Muscle of back (tissue), 11 donors: ENCODE measurements around the gene UBE2N. TPM values are rescaled to one million over a fixed set of nuclear protein-coding genes. Genes with fewer than 3 reads are reported as not detected.

Experiments
- DNase-seq, 3 donors: peaks; one replicate each; pipeline versions ENCODE4 v3.0.0 to v3.0.0-alpha.2; 2013
- polyA plus RNA-seq, 10 donors: library from polyadenylated mRNA; unstranded; fragments of 120-200 nt; gene quantifications; one replicate each; pipeline ENCODE4 v1.2.1, GENCODE V29; 2013; ENCODE audit not compliant: insufficient read length in 10 of 10

The UBE2N gene
- polyA plus RNA-seq, 10 donors, result 90.2 to 123 (median 105) TPM

DNA sequence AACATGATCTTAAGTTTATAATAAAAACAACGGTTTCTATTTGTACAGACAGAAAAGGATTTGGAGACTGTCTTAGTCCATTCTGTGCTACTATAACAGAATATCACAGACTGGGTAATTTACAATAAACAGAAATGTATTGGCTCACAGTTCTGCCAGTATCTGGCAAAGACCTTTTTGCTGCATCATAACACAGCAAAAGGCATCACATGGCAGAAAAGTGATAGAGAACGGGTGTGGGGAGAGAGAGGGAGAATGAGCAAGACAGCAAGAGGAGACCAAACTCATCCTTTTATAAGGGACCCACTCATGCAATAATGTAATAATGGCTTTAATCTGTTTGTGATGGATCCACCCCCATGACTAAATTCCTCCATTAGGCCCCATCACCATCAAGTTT, 81.1 kb downstream of the UBE2N start:
- DNase-seq, result no peak

DNA sequence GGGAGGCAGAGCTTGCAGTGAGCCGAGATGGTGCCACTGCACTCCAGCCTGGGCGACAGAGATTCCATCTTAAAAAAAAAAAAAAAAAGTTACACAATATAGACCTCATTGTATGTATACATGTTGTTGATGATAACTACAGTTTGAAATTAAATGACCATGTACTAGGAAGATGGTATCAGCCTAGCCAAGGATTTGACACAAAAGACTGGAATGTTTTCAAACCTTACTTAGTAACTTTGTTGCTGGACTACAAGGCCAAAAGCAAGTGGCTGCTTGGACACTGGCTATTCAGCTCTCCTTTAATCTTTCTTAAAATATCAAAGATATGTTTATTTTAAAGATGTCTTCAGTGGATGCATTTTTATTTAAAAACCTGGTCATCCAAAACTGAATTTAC, 82.9 kb downstream of the UBE2N start:
- DNase-seq, result no peak

DNA sequence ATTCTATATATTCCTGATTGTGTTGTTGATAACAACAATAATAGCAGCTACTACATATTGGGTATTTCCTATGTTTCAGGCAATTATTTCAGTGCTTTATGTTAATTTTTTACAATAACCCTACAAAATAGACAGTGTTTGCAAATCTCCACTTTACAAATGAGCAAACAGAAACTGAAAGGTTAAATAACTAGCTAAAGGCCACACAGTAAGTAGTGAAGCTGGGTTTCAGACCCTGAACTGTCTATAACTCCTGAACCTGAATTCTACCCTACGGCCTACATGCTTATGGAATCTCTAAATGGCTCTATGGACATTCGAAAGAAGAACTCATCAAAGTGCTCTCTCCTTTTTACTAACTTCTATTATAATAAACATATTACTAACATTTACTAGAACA, 83.7 kb downstream of the UBE2N start:
- DNase-seq, result no peak

DNA sequence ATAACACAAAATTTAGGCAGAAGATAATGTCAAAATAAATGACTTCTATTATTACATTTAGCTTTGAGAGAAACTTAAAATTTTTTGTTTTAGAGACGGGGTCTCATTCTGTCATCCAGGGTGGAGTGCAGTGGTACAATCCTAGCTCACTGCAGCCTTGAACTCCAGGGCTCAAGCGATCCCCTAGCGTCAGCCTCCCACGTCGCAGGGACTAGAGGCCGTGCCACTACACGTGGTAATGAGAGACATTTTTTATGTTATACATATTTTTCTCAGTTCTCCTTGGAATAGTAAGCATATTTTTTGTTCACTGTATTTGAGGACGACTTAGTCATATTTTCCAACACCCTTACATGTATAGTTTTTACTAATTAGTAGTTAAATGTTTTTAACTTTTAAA, 85.5 kb downstream of the UBE2N start:
- no peak for DNase-seq

Other genes starting within 250 kb of the UBE2N start
- 100 to 1,000 TPM in 1 of 10 donors, 10 to 100 TPM in 9; 74.5 to 102 (median 86.0) TPM for gene NUDT4, start 64.0 kb downstream of the UBE2N start, polyA plus RNA-seq
- 10 to 100 TPM; 34.8 to 45.6 (median 39.3) TPM for gene MRPL42, start 25.6 kb upstream of the UBE2N start, polyA plus RNA-seq
- 10 to 100 TPM; 14.3 to 20.7 (median 17.1) TPM for gene SOCS2, start 130.7 kb upstream of the UBE2N start, polyA plus RNA-seq
- 10 to 100 TPM in 9 of 10 donors, 1 to 10 TPM in 1; 10.0 to 14.3 (median 12.4) TPM for gene CRADD, start 235.4 kb upstream of the UBE2N start, polyA plus RNA-seq